Skeletal muscle cell (primary cell): ENCODE results near the gene KCNMA1.
A peak's percentile ranks its signal among the peaks of the same experiment; 100 is the strongest.
"Not testable (repeated sequence)": the region's sequence is repeated elsewhere in the genome, so short reads cannot be mapped to it uniquely, and the experiment has no call there.

ENCODE experiments used
- DNase-seq: peaks from one replicate; pipeline ENCODE4 v3.0.0-alpha.2; 2010; ENCODE audit warnings: low read depth
- H3K4me3 ChIP-seq: 2 replicates; pipeline ENCODE4 v1.5.1; 2011; ENCODE audit warnings: low read depth, mild to moderate bottlenecking, control low read depth, low read length, moderate library complexity

The KCNMA1 gene

DNA sequence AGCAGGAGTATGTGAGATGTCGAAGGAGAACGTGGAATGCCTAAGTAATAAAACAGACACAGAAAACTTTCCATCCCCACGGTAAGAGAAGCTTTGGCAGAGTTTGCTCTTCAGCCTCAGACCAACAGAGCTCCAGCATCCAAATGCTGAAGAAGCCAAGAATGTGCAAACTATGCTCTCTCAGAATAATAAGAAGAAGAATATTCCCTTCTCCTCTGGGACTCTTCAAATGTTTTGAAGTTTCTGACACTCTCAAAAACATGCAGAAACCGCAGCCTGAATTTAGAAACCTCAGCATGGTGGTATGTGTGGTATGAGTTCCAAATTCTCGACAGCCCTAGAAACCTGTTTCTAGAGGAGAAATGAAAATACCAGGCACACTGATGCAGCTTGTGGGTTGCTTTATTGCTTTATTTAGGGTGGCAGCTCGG, 113.3 kb downstream of the KCNMA1 start:
- no peak overlapping the region for H3K4me3 ChIP-seq
- peak; percentile 76 for DNase-seq

DNA sequence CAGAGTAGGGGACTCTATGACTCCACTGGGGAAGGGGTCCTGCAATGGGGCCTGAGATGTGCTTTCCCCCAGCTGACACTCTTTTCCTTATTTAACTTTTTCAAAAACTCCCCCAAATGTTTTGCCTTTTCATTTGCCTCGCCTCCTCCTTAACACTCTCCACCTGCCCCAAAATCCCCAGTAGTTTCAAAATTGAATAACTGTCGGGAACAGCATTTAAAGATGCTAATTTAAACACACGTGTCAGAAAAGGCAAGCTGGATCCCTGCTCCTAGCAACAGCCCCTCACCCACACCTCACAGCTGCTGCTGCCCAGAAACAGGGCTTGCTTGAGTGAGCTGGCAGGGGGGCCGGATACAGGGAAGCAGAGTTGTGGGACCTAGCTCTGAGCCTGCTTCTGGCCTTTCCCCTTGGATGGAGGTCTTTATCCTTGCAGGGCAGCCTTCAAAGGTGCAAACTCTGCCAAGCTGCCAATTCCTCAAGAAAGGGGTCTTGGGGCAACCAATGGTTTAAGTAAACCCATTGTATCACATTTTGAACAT, 115.3 kb downstream of the KCNMA1 start:
- no peak for DNase-seq
- H3K4me3 ChIP-seq: no peak overlapping the region

DNA sequence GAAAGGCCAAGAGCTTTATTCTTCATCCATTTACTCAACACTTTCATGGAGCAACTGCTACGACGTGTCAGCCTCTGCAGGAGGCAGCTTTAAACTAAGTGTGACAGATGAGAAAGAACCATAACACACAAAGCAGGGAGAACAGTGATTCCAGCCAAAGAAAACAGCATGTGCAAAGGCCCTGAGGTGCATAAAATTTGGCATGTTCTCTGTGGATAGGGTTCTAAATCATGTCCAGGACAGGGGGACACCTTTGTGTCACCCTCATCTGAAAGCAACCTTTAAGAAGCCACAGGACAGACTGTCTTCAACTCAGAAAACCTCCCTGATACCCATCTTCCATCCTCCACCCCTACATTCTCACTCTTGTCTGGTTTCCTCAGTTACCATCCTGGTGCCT, 116.6 kb downstream of the KCNMA1 start:
- DNase-seq: no peak
- H3K4me3 ChIP-seq: no peak overlapping the region

DNA sequence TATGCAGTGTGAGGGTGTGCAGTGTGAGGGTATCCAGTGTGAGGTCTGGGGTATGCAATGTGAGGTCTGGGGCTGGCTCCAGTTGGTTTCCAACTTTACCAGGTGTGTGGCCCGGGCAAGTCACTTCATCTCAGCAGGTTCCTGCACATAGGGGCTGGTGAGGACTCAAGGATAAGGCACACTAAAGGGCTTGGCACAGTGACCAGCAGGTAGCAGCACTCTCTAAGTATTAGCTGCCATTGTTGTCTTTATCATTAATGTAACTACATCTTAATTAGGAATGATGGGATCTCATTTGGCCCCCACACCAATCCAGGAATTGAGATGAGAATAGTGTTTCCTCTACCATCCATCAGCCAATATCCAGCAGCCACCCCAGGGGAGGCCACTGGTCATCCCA, 117.3 kb downstream of the KCNMA1 start:
- H3K4me3 ChIP-seq: no peak overlapping the region
- DNase-seq: no peak

DNA sequence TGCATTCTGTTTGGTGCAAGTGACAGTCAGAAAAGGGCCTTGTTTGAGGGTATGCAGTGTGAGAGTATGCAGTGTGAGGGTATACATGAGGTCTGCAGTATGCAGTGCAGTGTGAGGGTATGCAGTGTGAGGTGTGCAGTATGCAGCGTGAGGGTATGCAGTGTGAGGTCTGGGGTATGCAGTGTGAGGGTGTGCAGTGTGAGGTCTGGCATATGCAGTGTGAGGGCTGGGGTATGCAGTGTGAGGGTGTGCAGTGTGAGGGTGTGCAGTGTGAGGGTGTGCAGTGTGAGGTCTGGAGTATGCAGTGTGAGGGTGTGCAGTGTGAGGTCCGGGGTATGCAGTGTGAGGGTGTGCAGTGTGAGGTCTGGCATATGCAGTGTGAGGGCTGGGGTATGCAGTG, 117.8 kb downstream of the KCNMA1 start:
- not testable (repeated sequence) for DNase-seq, H3K4me3 ChIP-seq

DNA sequence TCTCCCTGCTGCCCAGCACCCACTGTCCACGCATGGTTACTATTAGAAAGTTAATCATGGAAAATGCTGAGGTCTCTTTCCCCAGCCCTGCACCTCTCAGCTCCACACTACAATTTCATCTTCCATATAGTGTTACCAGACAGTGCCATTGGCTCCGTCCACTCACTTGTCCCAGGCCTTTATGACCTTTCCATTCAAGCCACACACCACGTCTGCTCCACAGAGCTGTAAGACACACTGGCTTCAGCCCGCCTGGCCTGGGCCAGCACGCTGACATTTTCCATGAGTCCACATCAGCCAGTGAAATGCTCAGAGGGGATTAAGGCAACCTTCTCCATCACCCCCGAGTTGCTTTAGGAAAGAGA, 118.7 kb downstream of the KCNMA1 start:
- H3K4me3 ChIP-seq: no peak overlapping the region
- DNase-seq: no peak

DNA sequence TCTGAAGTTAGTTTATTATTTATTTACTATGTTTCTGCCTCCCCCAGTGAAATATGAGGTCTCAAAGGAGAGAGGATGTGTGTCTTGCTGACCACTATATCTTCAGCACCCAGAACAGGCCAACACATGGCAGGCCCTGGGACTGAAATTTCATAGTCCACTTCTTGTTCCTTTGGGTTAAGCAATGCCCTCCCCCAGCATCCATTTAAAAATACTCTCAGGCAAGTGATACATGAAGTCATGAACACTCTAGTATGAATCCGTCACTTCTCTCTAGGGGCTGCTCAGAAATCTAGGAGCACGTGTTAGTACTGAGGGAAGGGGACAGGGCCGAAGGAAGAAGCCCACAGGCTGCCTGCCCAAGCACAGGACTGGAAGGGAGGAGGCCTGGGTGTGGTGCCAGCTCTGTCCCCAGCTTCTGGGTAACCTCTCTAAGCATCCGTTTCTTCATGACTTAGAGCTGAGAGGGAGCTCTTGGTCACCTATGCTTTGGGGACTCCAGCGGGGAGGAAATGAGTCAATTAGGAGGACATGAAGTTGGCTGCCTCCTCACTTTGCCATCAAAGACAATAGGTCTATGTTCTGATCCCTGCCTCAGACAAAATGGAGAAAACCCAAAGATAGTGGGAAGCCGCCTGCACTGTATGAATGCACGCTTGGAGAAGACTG, 119.2 kb downstream of the KCNMA1 start:
- DNase-seq: no peak
- H3K4me3 ChIP-seq: no peak overlapping the region

DNA sequence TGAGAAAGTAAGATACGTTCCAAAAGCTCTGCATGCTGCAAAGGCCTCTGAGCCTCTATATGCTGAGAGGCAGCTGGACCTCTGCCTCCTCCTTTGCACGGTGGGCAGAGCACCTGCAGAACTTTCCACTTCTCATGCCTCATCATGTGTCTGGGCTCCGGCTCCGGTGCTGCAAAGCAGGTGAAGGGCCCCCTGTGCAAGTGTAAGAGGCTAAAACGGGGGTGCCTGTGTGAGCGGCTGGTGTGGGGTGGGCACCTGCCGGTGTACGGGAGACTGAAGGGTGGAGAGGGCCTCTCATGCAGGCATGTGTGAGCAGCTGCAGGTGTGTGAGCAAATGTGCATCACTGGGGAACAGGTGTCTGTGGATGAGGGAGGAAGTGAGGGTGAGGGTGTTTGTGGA, 121.0 kb downstream of the KCNMA1 start:
- no peak overlapping the region for H3K4me3 ChIP-seq
- DNase-seq: no peak

DNA sequence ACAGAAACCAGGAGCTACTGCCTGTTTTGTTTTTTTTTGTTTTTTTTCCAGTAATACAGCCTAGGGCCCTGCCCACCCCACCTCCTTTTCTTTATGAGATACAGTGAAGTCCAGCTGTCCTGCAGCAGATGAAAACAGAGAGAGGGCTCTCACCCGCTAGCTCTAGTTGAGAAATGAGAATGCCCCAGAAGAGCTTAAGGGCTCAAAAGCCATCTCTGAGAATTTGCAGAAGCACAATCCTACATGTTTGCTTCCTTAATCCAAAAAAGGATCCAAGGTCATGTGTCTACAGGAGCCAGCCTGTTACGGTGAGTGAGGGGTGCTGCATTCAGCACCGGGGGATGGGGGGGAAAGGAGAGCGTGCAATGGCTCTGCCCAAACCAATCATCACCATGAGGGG, 122.7 kb downstream of the KCNMA1 start:
- H3K4me3 ChIP-seq: no peak overlapping the region
- DNase-seq: no peak

DNA sequence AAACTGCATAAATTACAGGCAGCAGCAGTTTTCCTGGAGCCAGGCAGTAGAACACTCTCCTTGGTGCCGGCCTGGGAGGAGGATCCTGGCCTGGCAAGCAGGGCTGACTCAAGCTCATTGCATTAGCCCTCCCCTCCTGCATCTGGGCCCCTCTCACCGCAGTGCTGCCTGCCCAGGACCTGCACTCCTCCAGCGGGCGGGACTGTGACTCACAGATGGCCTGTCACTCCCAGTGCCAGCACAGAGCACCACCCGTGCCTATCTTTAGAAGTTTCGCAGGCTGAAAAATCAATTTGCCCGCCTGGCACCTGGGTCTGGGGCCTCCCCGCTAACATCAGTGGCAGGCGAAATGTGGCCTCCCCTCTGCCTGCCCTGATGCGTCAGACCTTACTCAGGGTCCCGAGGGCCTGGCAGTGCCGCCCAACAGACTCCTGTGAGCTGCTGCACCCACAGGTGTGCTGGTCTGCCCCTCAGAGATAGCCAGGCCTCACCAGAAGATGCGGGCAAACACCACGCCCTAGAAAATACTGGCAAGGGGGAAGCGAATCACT, 123.8 kb downstream of the KCNMA1 start:
- H3K4me3 ChIP-seq: no peak overlapping the region
- DNase-seq: peak; percentile 82

DNA sequence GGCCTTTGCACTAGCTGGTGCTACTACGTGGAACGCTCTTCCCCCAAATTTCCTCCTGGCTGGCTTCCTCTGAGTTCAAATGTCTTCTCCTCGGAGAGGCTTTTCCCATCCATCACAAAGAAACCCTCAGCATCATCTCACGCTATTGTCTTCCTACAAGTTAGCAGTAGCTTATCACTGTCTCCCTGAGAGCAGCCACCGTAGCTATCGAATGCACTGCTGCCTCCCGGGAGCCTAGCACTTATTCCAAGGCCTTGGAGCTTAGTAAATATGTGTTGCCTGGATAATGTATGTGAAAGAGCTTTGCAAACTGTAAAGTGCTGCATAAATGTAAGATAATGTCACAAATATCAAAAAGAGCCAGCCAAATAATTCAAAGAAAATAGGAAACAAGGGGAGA, 124.4 kb downstream of the KCNMA1 start:
- no peak overlapping the region for H3K4me3 ChIP-seq
- no peak for DNase-seq

DNA sequence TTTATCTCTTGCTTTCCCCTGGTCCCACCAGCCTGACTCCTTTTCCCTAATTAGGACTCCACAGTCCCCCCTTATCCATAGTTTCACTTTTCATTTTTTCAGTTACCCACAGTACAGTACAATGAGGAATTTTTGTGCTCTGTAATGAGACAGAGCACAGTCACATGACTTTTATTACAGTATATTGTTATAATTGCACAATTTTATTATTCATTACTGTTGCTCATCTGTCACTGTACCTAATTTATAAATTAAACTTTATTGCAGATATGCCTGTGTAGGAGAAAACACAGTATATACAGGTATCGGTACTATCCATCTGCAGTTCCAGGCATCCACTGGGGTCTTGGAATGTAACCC, 125.4 kb downstream of the KCNMA1 start:
- no peak overlapping the region for H3K4me3 ChIP-seq
- no peak for DNase-seq

DNA sequence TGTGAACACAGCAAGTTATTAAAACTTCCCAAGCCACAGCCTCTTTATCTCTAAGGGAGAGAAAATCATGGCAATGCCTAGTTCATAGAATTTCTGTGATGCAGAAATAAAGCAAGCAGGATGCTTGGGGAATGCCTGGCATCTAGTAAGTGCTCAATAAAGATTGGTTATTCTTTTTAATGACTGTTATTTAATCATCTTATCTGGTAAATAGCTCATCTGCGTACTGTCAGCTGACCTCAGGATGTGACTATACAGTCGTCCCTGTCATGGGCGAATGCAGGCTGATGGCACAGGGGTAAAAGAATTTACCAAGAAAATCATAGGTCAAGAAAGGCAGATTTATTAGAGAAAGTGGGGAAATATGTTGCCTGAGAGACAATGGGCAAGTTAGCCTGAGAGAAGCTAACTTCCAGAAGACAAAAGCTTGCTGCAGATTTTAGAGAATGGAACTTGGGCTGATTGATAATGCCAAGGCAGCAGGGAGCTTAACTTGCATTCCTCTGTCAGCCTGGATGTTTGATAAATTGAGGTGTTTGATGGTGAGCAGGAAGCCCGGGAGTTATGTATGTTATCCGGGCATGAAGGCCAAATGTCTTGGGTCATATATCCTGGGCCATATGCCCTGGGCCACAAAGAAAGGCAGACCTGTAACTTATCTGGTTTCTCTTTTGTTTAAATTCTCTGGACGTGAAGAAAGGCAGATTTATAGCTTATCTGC, 126.0 kb downstream of the KCNMA1 start:
- no peak overlapping the region for H3K4me3 ChIP-seq
- no peak for DNase-seq

DNA sequence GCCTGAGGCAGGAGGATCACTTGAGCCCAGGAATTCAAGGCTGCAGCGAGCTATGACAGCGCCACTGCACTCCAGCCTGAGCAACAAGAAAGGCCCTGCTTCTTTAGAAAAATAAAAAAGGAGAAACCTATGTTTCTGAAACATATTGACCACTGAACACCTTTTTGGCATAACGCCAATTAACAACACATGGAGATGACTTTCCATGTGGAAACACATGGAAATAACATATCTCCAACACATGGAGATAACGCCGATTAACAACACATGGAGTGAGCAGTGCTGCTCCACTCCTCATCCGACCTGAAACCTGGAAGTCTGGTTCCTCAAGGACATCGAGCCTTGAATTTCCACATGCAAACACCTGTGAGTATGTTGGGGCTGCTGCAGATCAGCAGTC, 126.9 kb downstream of the KCNMA1 start:
- H3K4me3 ChIP-seq: no peak overlapping the region
- no peak for DNase-seq

DNA sequence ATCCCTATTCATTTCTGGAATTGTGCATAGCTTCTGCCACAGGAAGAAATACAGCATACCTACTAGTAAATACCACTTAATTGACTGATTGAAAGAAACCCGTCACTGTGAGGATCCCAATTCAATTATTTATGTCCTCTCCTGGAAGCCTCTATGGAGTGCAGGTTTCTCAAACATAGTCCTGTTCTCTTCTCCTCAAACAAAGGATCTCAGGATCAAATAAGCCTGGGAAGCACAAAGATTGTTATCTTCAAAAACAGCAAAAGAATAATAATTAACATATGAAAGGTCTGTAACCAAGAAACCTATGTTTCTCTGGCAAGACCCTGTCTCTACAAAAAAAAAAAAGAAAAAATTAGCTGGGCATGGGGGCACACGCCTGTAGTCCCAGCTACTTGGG, 127.3 kb downstream of the KCNMA1 start:
- no peak overlapping the region for H3K4me3 ChIP-seq
- DNase-seq: no peak

DNA sequence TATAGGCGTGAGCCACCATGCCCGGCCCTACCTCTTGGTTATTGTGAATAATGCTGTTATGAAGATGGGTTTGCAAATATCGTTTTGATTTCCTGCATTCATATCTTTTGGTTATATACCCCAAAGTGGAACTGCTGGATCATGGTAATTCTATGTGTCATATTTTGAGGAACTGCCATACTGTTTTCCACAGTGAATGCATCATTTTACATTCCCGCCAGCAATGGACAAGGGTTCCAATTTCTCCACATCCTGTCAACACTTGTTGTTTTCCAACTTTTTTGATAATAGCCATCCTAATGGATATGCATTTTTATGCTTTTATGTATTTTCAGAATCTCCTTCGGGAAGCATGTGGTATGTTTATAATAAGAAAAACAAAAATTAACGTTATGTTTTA, 128.2 kb downstream of the KCNMA1 start:
- no peak overlapping the region for H3K4me3 ChIP-seq
- no peak for DNase-seq

DNA sequence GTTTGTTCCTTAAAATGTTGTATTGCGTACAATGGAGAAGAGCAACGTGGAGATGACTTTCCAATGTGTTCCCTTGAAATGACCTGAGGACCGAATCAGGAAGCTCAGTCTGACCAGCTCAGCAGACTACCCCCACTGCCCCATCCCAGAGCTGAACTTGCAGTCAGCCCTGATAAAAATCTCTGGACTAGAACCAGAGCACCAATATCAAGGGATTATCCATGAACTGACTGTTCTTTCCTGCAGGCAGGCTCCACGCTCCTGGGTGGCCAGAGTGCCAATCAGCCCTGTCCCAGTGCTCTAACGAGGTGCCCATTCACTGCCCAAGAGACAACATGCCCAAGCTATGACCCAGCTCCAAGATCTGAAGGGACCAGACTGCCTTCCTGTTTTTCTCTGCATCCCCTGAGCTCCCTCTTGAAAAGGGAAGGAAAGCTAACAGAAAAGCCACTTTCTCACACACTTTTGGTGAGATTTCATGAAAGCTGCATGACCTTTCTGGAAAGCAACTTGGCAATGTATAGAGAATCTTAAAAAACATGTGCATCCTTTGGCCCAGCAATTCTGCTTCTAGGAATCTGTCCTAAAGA, 130.2 kb downstream of the KCNMA1 start:
- no peak overlapping the region for H3K4me3 ChIP-seq
- DNase-seq: no peak

DNA sequence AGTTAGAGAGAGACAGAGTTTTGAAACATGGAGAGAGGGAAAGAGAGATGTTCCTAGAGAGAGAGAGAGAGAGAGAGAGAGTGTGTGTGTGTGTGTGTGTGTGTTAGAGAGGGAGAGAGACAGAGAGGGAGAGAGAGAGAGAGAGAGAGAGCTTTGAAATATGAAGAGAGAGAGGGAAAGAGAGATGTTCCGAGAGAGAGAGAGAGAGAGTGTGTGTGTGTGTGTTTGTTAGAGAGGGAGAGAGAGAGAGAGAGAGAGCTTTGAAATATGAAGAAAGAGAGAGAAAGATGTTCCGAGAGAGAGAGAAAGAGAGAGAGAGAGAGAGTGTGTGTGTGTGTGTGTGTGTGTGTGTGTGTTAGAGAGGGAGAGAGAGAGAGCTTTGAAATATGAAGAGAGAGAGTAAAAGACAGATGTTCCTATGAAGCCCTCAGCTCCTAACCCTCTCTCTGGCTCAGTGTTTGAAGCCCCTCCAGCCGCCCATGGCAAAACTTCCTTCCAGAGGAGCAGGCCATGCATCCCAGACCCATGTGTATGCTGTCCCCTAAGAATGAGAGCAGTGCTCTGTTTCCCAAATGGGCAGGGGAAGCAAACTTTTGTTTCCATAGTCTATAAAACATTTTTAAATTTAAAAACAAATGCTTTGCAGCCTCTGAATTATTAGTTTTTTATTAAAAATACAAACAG, 130.9 kb downstream of the KCNMA1 start:
- DNase-seq: no peak
- no peak overlapping the region for H3K4me3 ChIP-seq

DNA sequence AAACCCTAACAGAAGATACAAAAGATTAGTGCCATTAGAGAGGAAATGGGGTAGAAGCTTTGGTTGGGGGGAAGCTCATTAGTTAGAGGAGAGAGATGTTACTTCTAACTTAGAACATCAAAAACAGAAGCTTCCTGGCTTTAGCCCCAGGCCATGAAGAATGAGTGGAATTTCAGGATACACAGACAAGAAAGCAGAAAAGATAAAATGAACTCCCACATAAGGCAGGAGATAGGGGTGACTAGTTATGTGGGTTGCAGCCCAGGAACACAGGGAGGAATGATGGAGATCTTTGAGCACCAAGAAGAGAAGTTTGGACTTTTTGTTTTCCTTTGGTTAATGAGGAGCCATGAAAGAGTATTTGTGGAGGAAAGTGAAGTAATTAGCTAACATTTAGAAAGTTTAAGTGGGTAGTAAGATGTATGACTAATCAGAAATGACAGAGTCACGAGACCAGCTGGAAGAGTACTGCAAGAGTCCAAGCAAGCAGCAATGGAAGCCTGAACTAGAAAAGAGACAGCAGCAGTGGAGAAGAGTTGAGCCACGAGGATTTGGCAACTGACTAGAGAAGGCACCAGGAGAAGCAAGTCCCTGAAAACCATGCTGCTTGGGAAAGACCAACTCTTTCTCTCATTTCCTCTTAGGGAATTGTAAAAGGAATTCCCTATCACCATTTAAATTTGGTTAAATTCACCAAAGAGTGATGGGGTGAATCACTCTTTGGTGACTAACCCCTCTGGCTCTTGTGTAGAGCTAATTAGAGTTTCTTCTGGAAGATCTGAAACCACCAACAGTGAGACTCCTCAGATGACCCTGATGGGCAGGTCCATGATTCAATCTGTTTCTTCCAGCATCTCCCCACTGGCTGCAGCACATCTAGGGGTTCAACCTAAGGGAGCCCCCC, 131.9 kb downstream of the KCNMA1 start:
- H3K4me3 ChIP-seq: no peak overlapping the region
- DNase-seq: peak; percentile 74
